Measurements from ENCODE around the gene C13orf46.

DNA sequence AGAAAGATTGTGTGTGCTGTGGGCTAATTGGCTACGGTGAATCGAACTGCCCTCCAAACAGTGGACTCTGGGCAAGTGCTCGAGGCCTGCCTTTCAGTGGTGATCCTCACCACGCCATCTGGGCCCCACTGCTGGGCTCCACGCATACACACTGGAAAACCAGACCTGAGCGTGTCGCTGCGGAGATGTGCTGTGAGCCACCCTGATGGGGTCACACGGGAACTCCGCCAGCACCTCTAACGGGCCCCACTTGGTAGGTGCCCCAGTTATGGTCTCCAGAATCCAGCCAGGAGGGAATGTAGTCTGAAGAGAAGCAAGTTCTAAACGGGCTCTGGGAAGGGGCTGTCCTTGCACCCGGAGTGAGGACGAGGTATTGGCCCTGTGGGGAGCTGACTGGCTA is 39.3 kb downstream of the C13orf46 start:
- TF ChIP-seq, protein P1, sequence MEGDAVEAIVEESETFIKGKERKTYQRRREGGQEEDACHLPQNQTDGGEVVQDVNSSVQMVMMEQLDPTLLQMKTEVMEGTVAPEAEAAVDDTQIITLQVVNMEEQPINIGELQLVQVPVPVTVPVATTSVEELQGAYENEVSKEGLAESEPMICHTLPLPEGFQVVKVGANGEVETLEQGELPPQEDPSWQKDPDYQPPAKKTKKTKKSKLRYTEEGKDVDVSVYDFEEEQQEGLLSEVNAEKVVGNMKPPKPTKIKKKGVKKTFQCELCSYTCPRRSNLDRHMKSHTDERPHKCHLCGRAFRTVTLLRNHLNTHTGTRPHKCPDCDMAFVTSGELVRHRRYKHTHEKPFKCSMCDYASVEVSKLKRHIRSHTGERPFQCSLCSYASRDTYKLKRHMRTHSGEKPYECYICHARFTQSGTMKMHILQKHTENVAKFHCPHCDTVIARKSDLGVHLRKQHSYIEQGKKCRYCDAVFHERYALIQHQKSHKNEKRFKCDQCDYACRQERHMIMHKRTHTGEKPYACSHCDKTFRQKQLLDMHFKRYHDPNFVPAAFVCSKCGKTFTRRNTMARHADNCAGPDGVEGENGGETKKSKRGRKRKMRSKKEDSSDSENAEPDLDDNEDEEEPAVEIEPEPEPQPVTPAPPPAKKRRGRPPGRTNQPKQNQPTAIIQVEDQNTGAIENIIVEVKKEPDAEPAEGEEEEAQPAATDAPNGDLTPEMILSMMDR (optimal IDR thresholded peaks at IDR 0.05 in 1 of 3, IDR thresholded peaks at IDR 0.05 in 1 of 3, conservative IDR thresholded peaks at IDR 0.05 in 1 of 3; ENCODE audit: extremely low read depth in 1 of 3, insufficient read depth in 2 of 3, low read length in 3 of 3) = no peak
- TF ChIP-seq EZH2 (IDR thresholded peaks at IDR 0.05; ENCODE audit: low read length) = no peak
